ENCODE data around the gene CTIF.

DNA sequence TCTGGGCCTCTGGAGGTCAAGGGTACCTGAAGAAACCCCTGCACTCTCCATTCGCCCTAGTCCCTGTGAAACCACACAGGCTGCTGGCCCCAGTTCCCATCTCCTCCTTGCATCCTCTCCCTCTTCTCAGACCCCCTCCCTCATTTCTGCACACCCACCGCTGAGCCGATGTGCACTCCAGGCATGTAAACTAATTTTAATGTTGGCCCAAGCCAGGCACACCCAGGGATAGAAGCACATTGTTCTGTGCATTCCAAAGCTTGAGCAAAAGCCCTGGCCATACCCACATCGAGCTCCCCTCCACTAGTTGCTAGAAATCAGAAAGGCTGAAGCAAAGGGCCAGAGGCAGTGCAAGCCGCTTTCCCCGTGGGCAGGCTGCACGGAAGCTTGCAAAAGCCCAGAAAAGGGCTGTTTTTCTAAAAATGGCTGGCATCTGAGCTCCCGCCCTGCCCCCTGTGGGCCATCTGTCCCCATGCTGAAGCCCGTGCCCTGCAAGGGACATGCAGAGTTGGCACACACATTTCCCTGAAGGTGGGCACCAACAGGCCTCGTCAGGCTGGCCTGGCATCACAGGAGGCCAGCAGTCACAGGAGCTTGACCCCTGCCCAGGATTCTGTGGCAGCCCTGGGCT lies 230.3 kb downstream of the CTIF start:
- TF ChIP-seq, protein P1, sequence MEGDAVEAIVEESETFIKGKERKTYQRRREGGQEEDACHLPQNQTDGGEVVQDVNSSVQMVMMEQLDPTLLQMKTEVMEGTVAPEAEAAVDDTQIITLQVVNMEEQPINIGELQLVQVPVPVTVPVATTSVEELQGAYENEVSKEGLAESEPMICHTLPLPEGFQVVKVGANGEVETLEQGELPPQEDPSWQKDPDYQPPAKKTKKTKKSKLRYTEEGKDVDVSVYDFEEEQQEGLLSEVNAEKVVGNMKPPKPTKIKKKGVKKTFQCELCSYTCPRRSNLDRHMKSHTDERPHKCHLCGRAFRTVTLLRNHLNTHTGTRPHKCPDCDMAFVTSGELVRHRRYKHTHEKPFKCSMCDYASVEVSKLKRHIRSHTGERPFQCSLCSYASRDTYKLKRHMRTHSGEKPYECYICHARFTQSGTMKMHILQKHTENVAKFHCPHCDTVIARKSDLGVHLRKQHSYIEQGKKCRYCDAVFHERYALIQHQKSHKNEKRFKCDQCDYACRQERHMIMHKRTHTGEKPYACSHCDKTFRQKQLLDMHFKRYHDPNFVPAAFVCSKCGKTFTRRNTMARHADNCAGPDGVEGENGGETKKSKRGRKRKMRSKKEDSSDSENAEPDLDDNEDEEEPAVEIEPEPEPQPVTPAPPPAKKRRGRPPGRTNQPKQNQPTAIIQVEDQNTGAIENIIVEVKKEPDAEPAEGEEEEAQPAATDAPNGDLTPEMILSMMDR (IDR thresholded peaks at IDR 0.05; ENCODE audit: low read depth, low read length), result peak; percentile 48
- TF ChIP-seq EZH2phosphoT487 (IDR thresholded peaks at IDR 0.05; ENCODE audit: low read depth), result no peak
